ENCODE data around the gene SLC9C1. TPM values are rescaled to one million over a fixed set of nuclear protein-coding genes. Genes with fewer than 3 reads are reported as not detected.

Gene SLC9C1
- total RNA-seq, 4 donors from 2014 or later = not detected

GRCh38 chr3:112131111-112131510 is 162.9 kb downstream of the SLC9C1 start:
- H3K4me1 ChIP-seq = peaks cover 0 to 8% (median 0%) of the 10 kb centered on the region in 4 donors
- no peak for TF ChIP-seq POLR2AphosphoS5 (IDR thresholded peaks at IDR 0.05)
- TF ChIP-seq EP300 (IDR thresholded peaks at IDR 0.05; ENCODE audit: low read depth) = no peak
- no peak for TF ChIP-seq POLR2A (IDR thresholded peaks at IDR 0.05)
- no peak for TF ChIP-seq CTCF (IDR thresholded peaks at IDR 0.05)
- H3K27ac ChIP-seq = no peak overlapping the region
- no peaks in the 10 kb centered on the region for H3K9me3 ChIP-seq
- 85 to 96% methylated on average over 2 to 3 of the region's 3 CpGs for WGBS, 2 donors (ENCODE audit: low coverage in 1 of 2)
- intact Hi-C loops (cut with DNase I; ENCODE audit: low total_unique reads) = no loop called here
- in situ Hi-C loops (cut with MboI; ENCODE audit: low pct_ligation_motif_present in 1 of 4, low pct_unique_long_range_greater_than_20kb in 1 of 4, low sequenced_read_pairs in 3 of 4) = loop anchor here in 2 of 4 donors (25.0 kb wide), 1 partner anchor 381 kb away; no protein-coding TSS in a partner anchor
- no peak overlapping the region for H3K4me3 ChIP-seq
- DNase-seq = no peak
- H3K27me3 ChIP-seq = no peaks in the 10 kb centered on the region
- no peaks in the 10 kb centered on the region for H3K36me3 ChIP-seq

GRCh38 chr3:112130638-112130993 is 163.4 kb downstream of the SLC9C1 start:
- in situ Hi-C loops (cut with MboI; ENCODE audit: low pct_ligation_motif_present in 1 of 4, low pct_unique_long_range_greater_than_20kb in 1 of 4, low sequenced_read_pairs in 3 of 4) (loop anchor here in 2 of 4 donors (25.0 kb wide), 1 partner anchor 382 kb away; no protein-coding TSS in a partner anchor), intact Hi-C loops (cut with DNase I; ENCODE audit: low total_unique reads) (no loop called here)
- H3K4me1 ChIP-seq = peaks cover 0 to 8% (median 0%) of the 10 kb centered on the region in 4 donors

GRCh38 chr3:112129925-112130637 is 163.9 kb downstream of the SLC9C1 start:
- intact Hi-C loops (cut with DNase I; ENCODE audit: low total_unique reads) (no loop called here), in situ Hi-C loops (cut with MboI; ENCODE audit: low pct_ligation_motif_present in 1 of 4, low pct_unique_long_range_greater_than_20kb in 1 of 4, low sequenced_read_pairs in 3 of 4) (loop anchor here in 2 of 4 donors (25.0 kb wide), 1 partner anchor 382 kb away; no protein-coding TSS in a partner anchor)
- TF ChIP-seq EP300 (IDR thresholded peaks at IDR 0.05; ENCODE audit: low read depth) (no peak), CTCF (IDR thresholded peaks at IDR 0.05) (no peak), POLR2A (IDR thresholded peaks at IDR 0.05) (no peak), POLR2AphosphoS5 (IDR thresholded peaks at IDR 0.05) (no peak)

More at GRCh38 chr3:112130638-112130993, 163.4 kb downstream of the SLC9C1 start:
- no peak for DNase-seq
- H3K9me3 ChIP-seq = no peaks in the 10 kb centered on the region
- no peaks in the 10 kb centered on the region for H3K36me3 ChIP-seq
- H3K27ac ChIP-seq = no peak overlapping the region
- TF ChIP-seq POLR2A (IDR thresholded peaks at IDR 0.05) (no peak), EP300 (IDR thresholded peaks at IDR 0.05; ENCODE audit: low read depth) (no peak), POLR2AphosphoS5 (IDR thresholded peaks at IDR 0.05) (no peak), CTCF (IDR thresholded peaks at IDR 0.05) (no peak)
- H3K27me3 ChIP-seq = no peaks in the 10 kb centered on the region
- H3K4me3 ChIP-seq = no peak overlapping the region
- 94% methylated on average over 3 of the region's 3 CpGs; no CpG with 5 or more reads in 1 of the 2 donors for WGBS, 2 donors (ENCODE audit: low coverage in 1 of 2)

GRCh38 chr3:112128843-112129727 is 164.9 kb downstream of the SLC9C1 start:
- intact Hi-C loops (cut with DNase I; ENCODE audit: low total_unique reads) (no loop called here), in situ Hi-C loops (cut with MboI; ENCODE audit: low pct_ligation_motif_present in 1 of 4, low pct_unique_long_range_greater_than_20kb in 1 of 4, low sequenced_read_pairs in 3 of 4) (loop anchor here in 2 of 4 donors (25.0 kb wide), 1 partner anchor 383 kb away; no protein-coding TSS in a partner anchor)
- Histone ChIP-seq H3K4me1 (peaks cover 0 to 8% (median 0%) of the 10 kb centered on the region in 4 donors), H3K27ac (no peak overlapping the region), H3K9me3 (no peaks in the 10 kb centered on the region), H3K4me3 (no peak overlapping the region), H3K27me3 (no peaks in the 10 kb centered on the region), H3K36me3 (no peaks in the 10 kb centered on the region)
- DNase-seq = no peak
- 53 to 71% methylated on average over 6 to 7 of the region's 7 CpGs for WGBS, 2 donors (ENCODE audit: low coverage in 1 of 2)
- no peak for TF ChIP-seq POLR2AphosphoS5 (IDR thresholded peaks at IDR 0.05)
- no peak for TF ChIP-seq POLR2A (IDR thresholded peaks at IDR 0.05)
- TF ChIP-seq EP300 (IDR thresholded peaks at IDR 0.05; ENCODE audit: low read depth) = no peak
- TF ChIP-seq CTCF (IDR thresholded peaks at IDR 0.05) = no peak

More at GRCh38 chr3:112129925-112130637, 163.9 kb downstream of the SLC9C1 start:
- DNase-seq = no peak
- WGBS, 2 donors (ENCODE audit: low coverage in 1 of 2) = 89 to 93% methylated on average over 3 to 4 of the region's 4 CpGs
- no peak overlapping the region for H3K4me3 ChIP-seq
- H3K27ac ChIP-seq = no peak overlapping the region
- H3K4me1 ChIP-seq = peaks cover 0 to 8% (median 0%) of the 10 kb centered on the region in 4 donors
- no peaks in the 10 kb centered on the region for H3K36me3 ChIP-seq
- H3K27me3 ChIP-seq = no peaks in the 10 kb centered on the region
- H3K9me3 ChIP-seq = no peaks in the 10 kb centered on the region
